GM12872 (cell line): ENCODE results near the gene EFNA5.

Experiments used
- CTCF ChIP-seq: IDR thresholded peaks from 3 replicates; pipeline ENCODE4 v1.5.1; 2011; ENCODE audit warnings: low read depth, mild to moderate bottlenecking, low read length, moderate library complexity; ENCODE audit not compliant: insufficient read depth

EFNA5 gene

GRCh38 chr5:107365320-107366109, 305.2 kb downstream of the EFNA5 start:
- no peak for TF ChIP-seq CTCF

GRCh38 chr5:107364443-107365319, 306.1 kb downstream of the EFNA5 start:
- no peak for TF ChIP-seq CTCF

GRCh38 chr5:107363768-107364167, 307.0 kb downstream of the EFNA5 start:
- TF ChIP-seq CTCF = no peak

- no peak for TF ChIP-seq CTCF
Measured at GRCh38 chr5:107361945-107362344, 308.8 kb downstream of the EFNA5 start.

- TF ChIP-seq CTCF = no peak; the same call in 2 of the 3 replicates
Measured at GRCh38 chr5:107359916-107360234, 310.9 kb downstream of the EFNA5 start.

GRCh38 chr5:107359033-107359915, 311.5 kb downstream of the EFNA5 start:
- no peak for TF ChIP-seq CTCF

GRCh38 chr5:107356891-107357290, 313.8 kb downstream of the EFNA5 start:
- no peak for TF ChIP-seq CTCF
